PC-9 (cell line): ENCODE data around the gene HHAT.

Source experiments
- CTCF ChIP-seq: fragments of 200-600 bp; sonication (generic); conservative IDR thresholded peaks from 2 replicates; pipeline ENCODE4 v1.6.1; 2017; ENCODE audit warnings: mixed run types, antibody characterized with exemption, mild to moderate bottlenecking, moderate library complexity
- EZH2 ChIP-seq: fragments of 200-600 bp; sonication (generic); IDR thresholded peaks from 2 replicates; pipeline ENCODE4 v1.8.0; 2017; ENCODE audit warnings: antibody characterized with exemption, low read depth

GRCh38 chr1:210335001-210335400, 6.3 kb downstream of the HHAT start:
- TF ChIP-seq CTCF (no peak), EZH2 (no peak)
